Astrocyte of the cerebellum (primary cell): Measurements from ENCODE around the gene VWA8.
A peak's percentile ranks its signal among the peaks of the same experiment; 100 is the strongest.

ENCODE experiments used
- DNase-seq: peaks from one replicate; pipeline ENCODE4 v3.0.0-alpha.2; 2011; ENCODE audit warnings: low read depth
- H3K4me3 ChIP-seq: 2 replicates; pipeline ENCODE4 v1.5.1; 2011; ENCODE audit warnings: mild to moderate bottlenecking, low read depth, low read length, moderate library complexity
- CTCF ChIP-seq: IDR thresholded peaks from 2 replicates; pipeline ENCODE4 v1.5.1; 2012; ENCODE audit warnings: low read length, low read depth, moderate library complexity, mild to moderate bottlenecking; ENCODE audit errors: missing control alignments
- in situ Hi-C: cut with HindIII; loops from 2 replicates; pipeline ENCODE4 v1.10.0; 2017; ENCODE audit warnings: low sequenced_read_pairs

VWA8 gene

GRCh38 chr13:41605319-41606285 is 355.3 kb downstream of the VWA8 start:
- in situ Hi-C loops = no loop called here
- no peak for TF ChIP-seq CTCF
- H3K4me3 ChIP-seq = no peak overlapping the region
- no peak for DNase-seq

GRCh38 chr13:41603917-41604316 is 357.0 kb downstream of the VWA8 start:
- H3K4me3 ChIP-seq = no peak overlapping the region
- in situ Hi-C loops = no loop called here
- no peak for TF ChIP-seq CTCF
- DNase-seq = no peak

GRCh38 chr13:41601718-41602445 is 359.0 kb downstream of the VWA8 start:
- DNase-seq = no peak
- no peak for TF ChIP-seq CTCF
- in situ Hi-C loops = no loop called here
- no peak overlapping the region for H3K4me3 ChIP-seq

GRCh38 chr13:41599619-41600018 is 361.3 kb downstream of the VWA8 start:
- H3K4me3 ChIP-seq = no peak overlapping the region
- no peak for DNase-seq
- in situ Hi-C loops = no loop called here
- TF ChIP-seq CTCF = no peak

GRCh38 chr13:41597348-41598041 is 363.4 kb downstream of the VWA8 start:
- no peak overlapping the region for H3K4me3 ChIP-seq
- no peak for TF ChIP-seq CTCF
- in situ Hi-C loops = no loop called here
- no peak for DNase-seq

GRCh38 chr13:41596190-41596589 is 364.7 kb downstream of the VWA8 start:
- no peak overlapping the region for H3K4me3 ChIP-seq
- TF ChIP-seq CTCF = peak; percentile 38
- DNase-seq = no peak
- in situ Hi-C loops = no loop called here
